DMS114 treated with DMSO at 0.1 percent for 48 hours (cell line): ENCODE results near the gene ATP12A.

ENCODE experiments used
- DNase-seq: peaks from one replicate; lab custom pipeline; 2025; ENCODE audit not compliant: unreplicated experiment; lab: John Stamatoyannopoulos, UW

ATP12A gene

DNA sequence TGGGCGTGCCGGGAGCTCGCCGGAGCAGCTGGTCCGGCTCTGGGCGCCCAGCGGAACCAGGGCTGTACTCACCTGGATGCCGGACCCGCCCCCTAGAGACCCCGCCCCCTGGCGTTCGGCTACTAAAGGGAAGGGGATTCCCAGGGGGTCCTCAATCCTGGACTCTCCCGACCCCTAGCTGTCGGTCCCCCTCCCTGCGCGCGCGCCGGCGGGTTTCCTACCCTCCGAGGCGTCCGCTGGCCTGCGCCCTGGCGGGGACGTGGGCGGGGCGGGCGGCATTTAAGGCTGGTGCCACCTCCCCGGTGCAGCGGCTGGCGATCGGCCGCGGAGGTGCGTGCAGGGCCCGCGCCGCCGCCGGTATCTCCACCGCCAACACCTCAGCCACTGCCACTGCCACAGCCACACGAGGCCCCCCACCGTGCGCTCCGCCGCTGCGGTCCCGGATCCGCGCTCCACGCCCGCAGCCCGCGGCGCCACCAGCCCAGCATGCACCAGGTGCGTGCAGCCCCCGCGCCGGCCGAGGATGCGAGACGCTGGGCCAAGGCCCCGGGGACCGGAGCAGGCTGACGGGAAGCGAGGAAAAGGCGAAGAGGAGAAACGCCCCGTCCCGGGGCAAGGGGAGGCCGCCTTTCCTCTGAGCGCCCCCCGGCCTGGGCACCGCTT is at the start of gene ATP12A:
ATP12A (plus strand) TSS at position 151 of the 663 bp plus-strand sequence; CDS start at position 487, 336 bp downstream.
- no peak for DNase-seq

DNA sequence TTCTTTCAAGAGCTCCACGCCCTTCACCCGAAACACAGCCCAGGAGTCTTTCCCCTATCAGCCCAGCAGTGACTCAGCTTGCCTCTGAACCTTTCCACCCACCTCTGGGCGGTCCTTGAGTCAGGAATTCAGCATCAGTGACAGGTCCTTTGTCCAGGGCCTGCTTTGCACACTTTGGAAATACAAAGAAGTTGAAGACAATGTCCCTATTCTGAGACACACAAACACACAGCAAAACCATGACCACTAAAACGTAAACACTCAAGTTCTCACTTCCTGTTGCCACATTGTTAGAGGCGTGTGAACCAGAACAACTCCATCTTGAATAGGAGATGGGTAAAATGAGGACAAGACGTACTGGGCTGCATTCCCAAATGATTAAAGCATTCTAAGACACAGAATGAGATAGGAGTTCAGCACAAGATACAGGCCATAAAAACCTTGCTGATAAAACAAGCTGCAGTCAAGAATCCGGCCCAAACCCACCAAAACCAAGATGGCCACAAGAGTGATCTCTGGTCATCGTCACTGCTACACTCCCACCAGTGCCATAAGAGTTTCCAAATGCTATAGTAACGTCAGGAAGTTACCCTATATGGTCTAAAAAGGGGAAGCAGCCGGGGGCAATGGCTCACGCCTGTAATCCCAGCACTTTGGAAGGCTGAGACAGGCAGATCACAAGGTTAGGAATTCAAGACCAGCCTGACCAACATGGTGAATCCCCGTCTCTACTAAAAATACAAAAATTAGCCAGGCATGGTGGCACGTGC is 49.2 kb upstream of the ATP12A start:
- DNase-seq, result no peak

DNA sequence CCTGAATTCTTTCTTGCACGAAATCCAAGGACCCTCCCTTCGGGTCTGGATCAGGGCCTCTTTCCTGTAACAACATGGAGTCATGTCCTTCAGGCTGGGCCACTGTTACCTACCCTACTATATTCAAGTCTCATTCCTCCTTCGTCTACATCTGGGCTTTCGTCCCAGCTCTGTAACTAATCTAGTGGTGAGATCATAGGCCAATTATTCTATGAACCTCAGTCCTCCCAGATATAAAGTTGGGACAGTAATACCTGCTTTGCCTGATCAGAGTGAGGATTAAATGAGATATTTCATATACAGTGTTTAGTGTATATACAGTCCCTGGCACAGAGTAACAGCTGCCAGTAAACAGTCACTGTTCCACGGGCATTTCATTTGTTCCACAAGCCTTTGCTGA is 48.3 kb upstream of the ATP12A start:
- no peak for DNase-seq

DNA sequence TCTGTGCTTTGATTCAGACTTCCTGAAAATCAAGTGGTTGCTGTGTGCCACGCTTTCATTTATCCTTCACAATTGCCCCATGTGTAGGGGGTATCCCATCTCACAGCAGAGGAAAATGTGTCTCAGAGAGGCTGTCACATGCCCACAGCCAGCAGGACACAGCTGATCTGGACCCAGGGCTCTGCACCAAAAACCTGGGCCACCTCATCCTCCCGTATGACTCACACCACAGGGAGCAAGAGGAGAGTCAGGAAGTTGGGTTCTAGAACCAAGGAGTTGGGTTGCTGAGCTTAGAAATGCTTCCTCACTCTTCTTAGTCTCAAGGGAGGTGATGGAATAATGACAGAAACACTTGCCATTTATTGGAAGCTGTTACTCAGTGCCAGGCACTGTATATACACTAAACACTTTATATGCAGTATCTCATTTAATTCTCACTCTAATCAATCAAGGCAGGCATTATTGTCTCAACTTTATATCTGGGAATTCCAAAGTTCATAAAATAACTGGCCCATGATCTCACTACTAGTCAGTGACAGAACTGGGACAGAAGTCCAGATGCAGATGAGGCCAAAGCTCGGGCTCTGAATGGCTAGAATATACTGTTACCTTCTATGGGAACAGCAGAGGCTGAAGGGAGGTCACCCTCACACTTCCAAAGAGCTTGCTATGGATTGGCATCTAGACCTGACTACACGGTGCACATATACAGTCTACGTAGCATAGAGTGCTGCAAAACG is 47.7 kb upstream of the ATP12A start:
- no peak for DNase-seq

DNA sequence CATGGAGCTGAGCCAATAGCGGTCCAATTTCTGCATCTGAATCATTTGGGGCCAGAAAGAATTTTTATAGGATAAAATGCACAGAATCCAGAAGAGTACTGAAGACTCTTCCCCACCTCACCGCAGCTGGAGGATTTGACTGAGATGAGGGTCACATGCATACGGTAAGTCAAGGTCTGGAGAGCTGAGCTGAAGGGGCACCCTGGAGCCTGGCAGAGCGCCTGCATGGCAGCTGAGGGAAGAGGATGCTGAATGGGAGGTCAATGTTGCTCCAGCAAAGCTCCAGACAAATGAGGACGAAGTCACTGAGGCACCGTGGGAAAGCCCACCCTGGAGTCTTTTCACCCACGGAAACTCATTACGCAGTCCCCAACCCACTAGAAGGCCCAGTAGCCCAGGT is 43.4 kb upstream of the ATP12A start:
- no peak for DNase-seq

GRCh38 chr13:24638096-24638495 is 42.1 kb upstream of the ATP12A start:
- DNase-seq, result no peak

GRCh38 chr13:24640752-24641151 is 39.5 kb upstream of the ATP12A start:
- no peak for DNase-seq

GRCh38 chr13:24642219-24642618 is 38.0 kb upstream of the ATP12A start:
- no peak for DNase-seq

DNA sequence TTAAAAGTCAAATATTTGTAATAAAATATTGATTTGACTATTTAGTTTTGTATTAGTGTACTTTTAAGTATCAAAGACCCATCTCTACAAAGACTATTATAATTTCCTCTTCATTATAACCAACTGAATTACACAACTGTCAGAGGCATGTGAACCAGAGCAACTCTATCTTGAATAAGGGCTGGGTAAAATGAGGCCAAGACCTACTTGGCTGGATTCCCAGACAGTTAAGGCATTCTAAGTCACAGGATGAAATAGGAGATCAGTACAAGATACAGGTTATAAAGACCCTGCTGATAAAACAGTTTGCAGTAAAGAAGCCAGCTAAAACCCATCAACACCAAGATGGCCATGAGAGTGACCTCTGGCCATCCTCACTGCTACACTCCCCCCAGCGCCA is 36.2 kb upstream of the ATP12A start:
- no peak for DNase-seq

DNA sequence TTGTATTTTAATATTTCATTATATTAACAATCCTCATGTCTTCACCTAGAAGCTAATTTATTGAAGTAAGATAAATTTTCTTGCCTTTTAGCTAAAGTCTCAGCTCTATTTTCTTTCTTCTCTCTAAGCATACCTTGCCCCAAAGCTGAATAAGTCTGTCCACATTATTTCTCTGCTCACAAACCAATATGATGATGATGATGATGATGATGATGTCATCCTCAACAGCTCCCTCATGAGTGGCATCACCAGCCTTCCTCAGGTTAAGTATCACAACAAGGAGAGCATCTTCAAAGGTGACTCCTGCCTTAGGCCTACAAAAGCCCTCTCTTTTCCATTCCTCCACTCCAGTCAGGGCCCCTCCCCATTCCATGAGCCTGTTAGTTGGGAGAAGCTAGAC is 31.9 kb upstream of the ATP12A start:
- DNase-seq, result no peak

DNA sequence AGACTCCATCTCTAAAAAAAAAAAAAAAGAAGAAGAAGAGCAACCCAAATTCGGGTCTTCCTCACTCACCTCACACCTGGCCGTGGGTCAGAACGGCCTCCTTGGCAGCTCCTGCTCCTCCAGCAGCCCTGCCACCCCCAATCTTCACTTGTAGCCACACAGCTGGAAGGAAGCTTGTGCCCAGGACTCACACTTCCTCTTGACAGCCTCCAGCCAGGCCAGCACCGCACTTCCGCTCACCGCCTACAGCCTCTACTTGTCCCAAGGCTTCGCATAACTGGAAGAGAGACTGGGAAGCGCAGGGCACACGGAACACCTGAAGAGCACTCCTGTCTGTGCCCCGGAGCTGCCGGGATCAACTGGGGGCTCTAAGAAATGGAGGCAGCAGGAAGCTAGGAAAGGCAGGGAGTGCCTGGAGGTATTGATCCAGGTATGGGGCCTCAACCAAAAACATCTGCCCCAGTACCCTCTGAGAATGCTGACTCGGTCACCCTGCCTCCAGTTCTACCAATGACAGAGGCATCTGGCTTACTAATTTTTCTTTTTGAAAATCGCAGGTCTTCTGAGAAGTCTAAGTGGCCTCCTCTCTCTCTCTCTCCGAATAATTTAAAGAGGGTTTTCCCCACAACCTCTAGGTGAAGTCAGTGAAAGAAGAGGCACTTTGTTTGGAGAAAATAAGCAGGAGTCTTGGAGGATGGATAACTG is 31.1 kb upstream of the ATP12A start:
- DNase-seq, result no peak

DNA sequence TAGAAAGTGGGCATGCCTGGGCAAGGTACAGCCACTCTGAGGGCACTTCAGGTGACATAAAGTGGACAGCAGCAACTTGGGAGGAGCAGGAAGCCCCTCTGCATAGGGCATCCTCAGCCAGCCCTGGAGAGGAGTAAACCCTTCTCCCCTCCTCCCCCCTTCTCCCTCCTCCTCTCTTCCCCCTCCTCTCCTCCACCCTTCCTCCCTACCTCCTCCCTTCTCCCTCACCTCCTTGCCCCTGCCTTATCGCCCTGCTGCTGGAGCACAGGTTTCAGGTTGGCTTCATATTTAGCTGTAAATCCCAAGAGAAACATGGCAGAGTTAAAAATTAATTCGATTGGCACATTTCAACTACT is 30.5 kb upstream of the ATP12A start:
- no peak for DNase-seq

GRCh38 chr13:24650161-24650560 is 30.0 kb upstream of the ATP12A start:
- no peak for DNase-seq

- no peak for DNase-seq
These were observed 28.4 kb upstream of the ATP12A start for GRCh38 chr13:24651718-24652345.

GRCh38 chr13:24652359-24652758 is 27.8 kb upstream of the ATP12A start:
- DNase-seq, result no peak

DNA sequence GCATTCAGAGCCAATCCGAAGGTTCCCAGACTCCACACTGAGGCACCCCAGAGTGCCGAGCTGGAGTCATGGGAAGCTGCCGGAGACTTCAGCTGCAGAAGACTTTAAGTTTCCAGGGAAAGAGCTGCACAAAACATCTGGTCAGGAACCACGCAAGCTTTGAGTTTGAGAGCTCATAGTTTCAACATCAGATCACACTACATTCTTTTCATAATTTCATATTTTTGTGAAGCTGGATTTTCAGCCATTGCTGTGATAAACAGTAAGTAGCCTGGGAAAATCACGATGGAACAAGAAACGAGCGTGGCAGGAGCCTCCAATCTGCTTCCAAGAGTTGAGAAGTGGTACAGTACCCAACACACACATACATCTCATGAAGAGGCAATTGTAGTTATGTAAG is 25.5 kb upstream of the ATP12A start:
- DNase-seq, result no peak

DNA sequence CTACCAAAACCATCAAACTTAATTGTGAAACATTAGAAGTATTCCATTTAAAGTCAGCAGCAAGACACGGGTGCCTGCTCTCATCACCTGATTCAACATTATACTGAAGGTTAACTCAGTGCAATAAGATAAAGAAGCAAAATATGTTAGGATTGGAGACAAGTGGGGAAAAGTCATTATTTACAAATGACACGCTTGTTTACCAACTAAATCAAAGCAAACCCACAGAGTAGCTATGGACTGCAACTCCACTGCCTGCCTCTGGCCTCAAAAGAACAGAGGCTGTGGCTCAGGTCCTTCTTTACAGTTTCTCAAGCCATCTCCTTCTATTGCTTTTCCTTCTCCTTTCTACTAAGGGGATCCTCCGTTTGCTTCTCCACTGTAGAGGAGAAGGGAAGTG is 21.0 kb upstream of the ATP12A start:
- DNase-seq, result no peak

GRCh38 chr13:24660023-24660741 is 20.0 kb upstream of the ATP12A start:
- DNase-seq, result no peak

GRCh38 chr13:24661713-24662112 is 18.5 kb upstream of the ATP12A start:
- no peak for DNase-seq
